Hepatic stellate cell (primary cell): ENCODE data around the gene PLD2.

Source experiments
- DNase-seq: peaks from one replicate; pipeline ENCODE4 v3.0.0; 2011; ENCODE audit warnings: low spot score

Gene PLD2, protein sequence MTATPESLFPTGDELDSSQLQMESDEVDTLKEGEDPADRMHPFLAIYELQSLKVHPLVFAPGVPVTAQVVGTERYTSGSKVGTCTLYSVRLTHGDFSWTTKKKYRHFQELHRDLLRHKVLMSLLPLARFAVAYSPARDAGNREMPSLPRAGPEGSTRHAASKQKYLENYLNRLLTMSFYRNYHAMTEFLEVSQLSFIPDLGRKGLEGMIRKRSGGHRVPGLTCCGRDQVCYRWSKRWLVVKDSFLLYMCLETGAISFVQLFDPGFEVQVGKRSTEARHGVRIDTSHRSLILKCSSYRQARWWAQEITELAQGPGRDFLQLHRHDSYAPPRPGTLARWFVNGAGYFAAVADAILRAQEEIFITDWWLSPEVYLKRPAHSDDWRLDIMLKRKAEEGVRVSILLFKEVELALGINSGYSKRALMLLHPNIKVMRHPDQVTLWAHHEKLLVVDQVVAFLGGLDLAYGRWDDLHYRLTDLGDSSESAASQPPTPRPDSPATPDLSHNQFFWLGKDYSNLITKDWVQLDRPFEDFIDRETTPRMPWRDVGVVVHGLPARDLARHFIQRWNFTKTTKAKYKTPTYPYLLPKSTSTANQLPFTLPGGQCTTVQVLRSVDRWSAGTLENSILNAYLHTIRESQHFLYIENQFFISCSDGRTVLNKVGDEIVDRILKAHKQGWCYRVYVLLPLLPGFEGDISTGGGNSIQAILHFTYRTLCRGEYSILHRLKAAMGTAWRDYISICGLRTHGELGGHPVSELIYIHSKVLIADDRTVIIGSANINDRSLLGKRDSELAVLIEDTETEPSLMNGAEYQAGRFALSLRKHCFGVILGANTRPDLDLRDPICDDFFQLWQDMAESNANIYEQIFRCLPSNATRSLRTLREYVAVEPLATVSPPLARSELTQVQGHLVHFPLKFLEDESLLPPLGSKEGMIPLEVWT

DNA sequence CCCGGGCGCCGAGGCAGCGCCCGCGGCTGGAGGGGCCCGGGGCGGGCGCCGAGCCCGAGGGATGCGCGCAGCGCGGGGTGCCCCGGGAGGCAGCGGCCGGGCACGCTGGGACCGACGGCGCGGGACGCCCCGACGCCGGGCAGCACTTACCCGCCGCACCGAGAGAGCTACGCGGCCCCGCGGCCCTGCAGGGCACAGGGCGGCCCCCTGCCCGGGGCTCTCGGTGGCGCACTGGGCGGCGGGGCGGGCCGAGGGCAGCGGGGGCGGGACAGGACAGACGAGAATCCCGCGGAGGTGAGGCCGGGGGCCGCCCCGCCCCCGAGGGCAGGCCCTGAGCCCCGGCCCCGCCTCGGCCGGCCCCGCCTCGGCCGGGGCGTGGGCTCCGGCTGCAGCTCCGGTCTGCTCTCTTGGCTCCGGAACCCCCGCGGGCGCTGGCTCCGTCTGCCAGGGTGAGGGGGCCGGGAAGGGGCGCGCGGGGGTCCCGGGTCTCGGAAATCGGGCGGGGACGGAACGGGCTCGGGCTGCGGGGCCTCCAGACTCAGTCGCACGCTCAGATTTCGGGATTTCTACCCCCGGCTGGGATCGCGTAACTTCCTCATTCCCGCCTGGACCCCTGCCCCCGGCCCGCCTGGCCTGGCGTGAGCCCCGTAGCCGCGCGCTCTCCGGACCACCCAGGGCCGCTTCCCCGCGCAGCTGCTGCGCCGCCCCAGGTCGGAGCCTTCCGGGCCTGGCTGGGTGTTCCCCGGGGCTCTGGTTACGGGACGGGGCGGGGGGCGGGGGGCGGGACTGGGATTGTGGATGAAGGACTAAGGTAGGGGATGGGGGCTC, at the start of gene PLD2:
Gene PLD2, plus strand, starts transcription at position 376 of the 828 bp plus-strand sequence. CDS start 621 bp downstream, outside the sequence.
- DNase-seq: peak; percentile 98

- DNase-seq: no peak
Observed at GRCh38 chr17:4759776-4760236, 47.1 kb upstream of the PLD2 start.

DNA sequence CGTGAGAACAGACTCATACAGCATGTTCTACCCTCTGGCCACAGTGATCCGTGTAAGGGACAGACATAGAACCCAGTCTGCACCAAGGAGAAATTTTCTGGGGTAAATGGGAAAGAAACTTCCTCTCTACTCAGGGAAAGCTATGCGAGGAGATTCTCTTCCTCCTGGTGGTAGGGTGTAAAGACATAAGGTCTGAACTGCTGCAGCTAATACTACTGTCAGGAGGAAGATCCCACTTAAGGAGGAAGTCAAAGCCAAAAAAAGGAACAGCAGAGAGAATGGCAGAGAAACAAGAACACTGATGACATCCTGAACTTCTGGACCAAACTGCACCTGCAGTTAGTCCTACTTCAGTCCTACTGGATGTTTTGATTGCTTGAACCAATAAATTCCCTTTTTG, 42.4 kb upstream of the PLD2 start:
- no peak for DNase-seq

GRCh38 chr17:4766201-4766600, 40.8 kb upstream of the PLD2 start:
- DNase-seq: no peak

GRCh38 chr17:4766723-4767122, 40.2 kb upstream of the PLD2 start:
- no peak for DNase-seq

DNA sequence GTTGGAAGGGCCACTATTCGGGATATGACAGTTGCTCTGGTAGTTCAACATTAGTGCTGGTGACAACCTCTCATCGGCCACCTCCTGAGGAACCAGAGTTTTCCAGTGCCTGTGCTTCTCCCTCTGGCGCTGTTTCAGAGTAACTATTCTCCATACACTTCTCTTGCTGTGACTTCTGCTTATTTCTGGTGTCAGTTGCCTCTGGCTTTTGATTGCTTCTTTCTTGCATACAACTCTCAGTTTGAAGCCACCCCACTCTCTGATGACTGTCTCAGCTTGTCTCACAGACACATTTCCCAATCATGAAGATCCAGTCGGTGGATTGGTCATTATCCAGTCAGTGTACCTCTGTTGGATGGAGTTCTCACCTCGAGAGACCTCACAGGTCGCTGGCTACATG, 38.7 kb upstream of the PLD2 start:
- DNase-seq: no peak

DNA sequence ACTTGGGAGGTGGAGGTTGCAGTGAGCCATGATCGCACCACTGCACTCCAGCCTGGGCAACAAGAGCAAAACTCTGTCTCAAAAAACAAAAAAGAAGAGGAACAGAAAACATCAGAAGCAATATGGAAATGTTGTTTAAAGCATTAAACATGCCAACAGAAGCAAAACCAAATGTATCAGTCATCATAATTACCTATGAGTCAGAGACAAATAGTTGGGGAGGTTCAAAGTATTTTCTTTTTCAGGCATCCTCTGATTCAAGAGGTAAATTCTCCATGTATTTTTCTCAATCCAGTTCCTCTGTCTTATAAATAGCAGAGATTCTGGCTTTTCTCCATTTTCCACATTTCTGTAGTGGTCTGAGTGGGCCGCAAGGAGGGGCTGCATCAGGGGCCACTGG, 37.3 kb upstream of the PLD2 start:
- DNase-seq: no peak

GRCh38 chr17:4771519-4772234, 35.3 kb upstream of the PLD2 start, which contains the start of gene TM4SF5:
Gene TM4SF5, plus strand, starts transcription at chr17:4771886. Its CDS starts 37 bp downstream, at chr17:4771923.
- DNase-seq: no peak

GRCh38 chr17:4772235-4772613, 34.7 kb upstream of the PLD2 start:
- no peak for DNase-seq

DNA sequence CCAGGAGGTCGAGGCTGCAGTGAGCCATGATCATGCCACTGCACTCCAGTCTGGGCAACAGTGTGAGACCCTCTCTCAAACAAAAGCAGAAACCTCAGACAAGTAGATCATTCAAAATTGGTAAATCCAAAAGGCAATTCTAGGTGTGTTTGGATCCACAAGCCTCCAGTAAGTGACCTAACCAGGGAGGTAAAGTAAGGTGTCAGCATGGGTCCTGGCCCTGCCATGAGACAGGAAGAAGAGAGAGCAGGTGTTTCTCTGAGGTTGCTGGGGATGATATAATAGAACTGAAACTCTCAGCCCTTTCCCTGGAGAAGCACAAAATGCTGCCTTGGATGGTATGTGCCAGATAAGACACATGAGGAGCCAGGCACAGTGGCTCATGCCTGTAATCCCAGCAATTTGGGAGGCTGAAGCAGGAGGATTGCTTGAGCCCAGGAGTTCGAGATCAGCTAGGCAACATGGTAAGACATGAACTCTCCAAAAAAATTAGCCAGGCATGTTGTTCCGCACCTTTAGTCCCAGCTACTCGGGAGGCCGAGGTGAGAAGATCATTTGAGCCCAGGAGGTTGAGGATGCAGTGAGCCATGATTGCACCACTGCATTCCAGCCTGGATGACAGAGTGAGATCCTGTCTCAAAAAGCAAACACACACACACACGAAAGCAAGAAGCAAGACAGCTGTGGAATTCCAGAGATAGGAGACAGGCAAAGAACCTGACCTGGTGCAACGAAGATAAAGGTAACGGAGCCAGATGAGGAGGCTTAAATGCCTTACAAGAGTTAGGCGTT, 28.8 kb upstream of the PLD2 start:
- DNase-seq: no peak

DNA sequence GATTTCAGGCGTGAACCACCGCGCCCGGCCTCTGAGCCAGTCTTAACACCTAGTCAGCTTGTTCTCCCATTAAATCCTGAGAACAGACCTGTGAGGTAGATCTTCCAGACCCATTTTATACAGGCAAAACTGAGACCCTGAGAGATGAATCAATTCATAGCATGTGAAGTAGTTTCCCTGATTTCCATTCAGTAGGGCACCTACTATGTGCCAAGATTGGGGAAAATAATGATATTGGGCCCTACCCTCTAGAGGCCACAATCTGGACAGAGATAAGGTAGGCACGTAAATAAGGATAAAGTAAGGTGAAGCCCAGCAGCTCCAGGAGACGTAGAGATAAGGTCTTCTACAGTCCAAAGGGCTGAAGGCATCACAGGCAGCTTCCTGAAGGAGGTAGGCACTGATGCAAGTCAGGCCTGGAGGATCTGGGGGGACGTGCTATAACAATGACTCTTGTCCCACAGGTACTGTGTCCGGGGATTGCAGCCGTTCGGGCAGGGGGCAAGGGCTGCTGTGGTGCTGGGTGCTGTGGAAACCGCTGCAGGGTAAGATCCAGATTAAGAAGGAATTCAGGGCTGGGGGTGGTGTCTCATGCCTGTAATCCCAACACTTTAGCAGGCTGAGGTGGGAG, 26.5 kb upstream of the PLD2 start:
- no peak for DNase-seq

DNA sequence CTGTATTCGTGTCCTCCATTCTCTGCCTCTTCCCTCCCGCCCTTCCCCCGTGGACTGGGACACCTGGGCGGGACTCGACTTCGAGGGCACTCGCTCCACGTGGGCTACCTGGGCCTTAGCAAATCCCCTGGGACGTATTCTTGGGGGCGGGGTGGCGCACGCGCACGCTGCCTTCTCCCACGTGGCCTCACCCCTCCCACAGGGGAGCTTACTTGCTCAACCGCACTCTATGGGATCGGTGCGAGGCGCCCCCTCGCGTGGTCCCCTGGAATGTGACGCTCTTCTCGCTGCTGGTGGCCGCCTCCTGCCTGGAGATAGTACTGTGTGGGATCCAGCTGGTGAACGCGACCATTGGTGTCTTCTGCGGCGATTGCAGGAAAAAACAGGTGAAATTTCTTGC, 24.3 kb upstream of the PLD2 start:
- no peak for DNase-seq

- DNase-seq: no peak
Observed at GRCh38 chr17:4785311-4786105, 21.4 kb upstream of the PLD2 start.

- no peak for DNase-seq
Observed at GRCh38 chr17:4786106-4786511, 20.8 kb upstream of the PLD2 start, which contains the start of gene VMO1. Gene VMO1, minus strand, starts transcription at chr17:4786364. Its CDS starts 12 bp downstream, at chr17:4786352.

DNA sequence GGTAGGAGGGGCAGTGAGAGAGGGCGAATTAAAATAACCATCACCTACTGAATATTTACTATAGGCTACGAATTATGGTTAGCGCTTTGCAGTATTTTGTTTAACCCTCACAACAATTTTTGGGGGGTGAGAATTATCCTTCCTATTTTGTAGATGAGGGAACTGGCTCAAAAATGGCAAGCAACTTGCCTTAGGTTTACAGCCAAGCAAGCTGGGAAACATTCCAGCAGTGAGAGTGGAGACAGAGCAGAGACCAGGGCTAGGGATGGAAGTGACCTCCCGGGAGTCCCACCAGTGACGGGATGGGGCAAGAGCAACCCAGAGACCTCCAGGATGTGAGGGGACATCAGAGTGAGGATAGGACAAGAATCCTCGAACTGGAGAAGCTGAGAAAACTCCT, 20.4 kb upstream of the PLD2 start:
- no peak for DNase-seq

GRCh38 chr17:4788159-4788806, 18.7 kb upstream of the PLD2 start:
- no peak for DNase-seq

DNA sequence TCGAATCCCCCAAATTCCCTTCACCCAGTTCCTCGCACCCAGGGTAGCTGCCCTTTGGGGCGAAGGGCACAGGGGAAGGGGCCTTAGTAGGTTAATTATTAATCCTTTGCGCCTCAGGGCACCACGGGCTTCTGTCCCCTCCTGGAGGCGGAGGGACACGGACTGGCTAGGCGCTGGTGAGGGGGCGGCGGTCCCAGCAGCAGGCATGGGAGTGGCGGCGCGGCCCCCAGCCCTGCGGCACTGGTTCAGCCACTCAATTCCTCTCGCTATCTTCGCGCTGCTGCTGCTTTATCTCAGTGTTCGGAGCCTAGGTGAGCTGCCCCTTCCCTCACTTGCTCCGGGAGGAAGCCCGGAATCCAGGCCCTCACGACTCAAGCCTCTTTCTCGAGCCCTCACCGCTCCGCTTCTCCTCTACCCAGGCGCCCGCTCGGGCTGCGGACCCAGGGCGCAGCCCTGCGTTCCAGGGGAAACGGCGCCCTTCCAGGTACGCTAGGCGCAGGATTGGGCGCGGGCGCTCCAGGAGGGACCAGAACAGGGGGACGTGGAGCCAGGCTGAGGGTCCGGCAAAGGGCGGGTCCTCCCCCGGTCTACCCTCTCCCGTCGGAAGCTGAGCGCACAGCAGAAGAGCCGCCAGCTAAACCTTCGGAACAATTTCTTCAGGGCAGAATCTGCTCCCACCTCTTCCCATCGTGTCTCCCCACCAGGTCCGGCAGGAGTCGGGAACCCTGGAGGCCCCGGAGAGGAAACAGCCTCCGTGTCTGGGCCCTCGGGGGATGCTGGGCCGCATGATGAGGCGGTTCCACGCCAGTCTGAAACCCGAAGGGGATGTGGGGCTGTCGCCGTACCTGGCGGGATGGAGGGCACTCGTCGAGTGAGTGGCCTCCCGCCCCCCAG, 17.9 kb upstream of the PLD2 start, which contains the start of gene GLTPD2:
Gene GLTPD2, plus strand, starts transcription at position 158 of the 894 bp plus-strand sequence. Its CDS starts 48 bp downstream, at position 206.
- DNase-seq: no peak

GRCh38 chr17:4789701-4789950, 17.3 kb upstream of the PLD2 start:
- no peak for DNase-seq
